ENCODE measurements around the gene SMCO1. TPM values are rescaled to one million over a fixed set of nuclear protein-coding genes. Genes with fewer than 3 reads are reported as not detected.
"Not testable (repeated sequence)": the region's sequence is repeated elsewhere in the genome, so short reads cannot be mapped to it uniquely, and the experiment has no call there.

SMCO1 gene
- total and polyA plus RNA-seq, 2 donors from 2014 or later, result not detected

GRCh38 chr3:196472286-196472685, 42.9 kb downstream of the SMCO1 start:
- Histone ChIP-seq H3K4me3 (ENCODE audit: low read length in 3 of 3) (no peak overlapping the region), H3K9ac (ENCODE audit: low read length in 3 of 3) (no peak overlapping the region), H3K36me3 (ENCODE audit: control insufficient read depth in 2 of 3, insufficient read depth in 3 of 3, low read length in 3 of 3) (peaks cover 0 to 13% (median 11%) of the 10 kb centered on the region in 3 donors), H3K4me1 (ENCODE audit: control insufficient read depth in 2 of 3, insufficient read depth in 2 of 3, low read depth in 1 of 3, low read length in 3 of 3) (no peaks in the 10 kb centered on the region), H3K27ac (ENCODE audit: low read depth in 2 of 2, low read length in 2 of 2) (no peak overlapping the region), H3K9me3 (ENCODE audit: control insufficient read depth in 2 of 3, insufficient read depth in 1 of 3, low read length in 3 of 3) (no peaks in the 10 kb centered on the region), H3K27me3 (ENCODE audit: control insufficient read depth, insufficient read depth, low read length) (no peaks in the 10 kb centered on the region)
- FAIRE-seq (no peak), DNase-seq (no peak)
- intact Hi-C loops (cut with DNase I), result no loop called here
- TF ChIP-seq CTCF (IDR thresholded peaks at IDR 0.05; ENCODE audit: borderline replicate concordance, extremely low read depth, insufficient read depth), result no peak

GRCh38 chr3:196471551-196471950, 43.6 kb downstream of the SMCO1 start:
- TF ChIP-seq CTCF (IDR thresholded peaks at IDR 0.05; ENCODE audit: borderline replicate concordance, extremely low read depth, insufficient read depth), result no peak
- FAIRE-seq (no peak), DNase-seq (no peak)
- Histone ChIP-seq H3K4me3 (ENCODE audit: low read length in 3 of 3) (no peak overlapping the region), H3K27me3 (ENCODE audit: control insufficient read depth, insufficient read depth, low read length) (no peaks in the 10 kb centered on the region), H3K9ac (ENCODE audit: low read length in 3 of 3) (no peak overlapping the region), H3K4me1 (ENCODE audit: control insufficient read depth in 2 of 3, insufficient read depth in 2 of 3, low read depth in 1 of 3, low read length in 3 of 3) (no peaks in the 10 kb centered on the region), H3K36me3 (ENCODE audit: control insufficient read depth in 2 of 3, insufficient read depth in 3 of 3, low read length in 3 of 3) (peaks cover 0 to 13% (median 11%) of the 10 kb centered on the region in 3 donors), H3K9me3 (ENCODE audit: control insufficient read depth in 2 of 3, insufficient read depth in 1 of 3, low read length in 3 of 3) (no peaks in the 10 kb centered on the region), H3K27ac (ENCODE audit: low read depth in 2 of 2, low read length in 2 of 2) (no peak overlapping the region)
- intact Hi-C loops (cut with DNase I), result no loop called here

- H3K27me3 ChIP-seq (ENCODE audit: control insufficient read depth, insufficient read depth, low read length); H3K9me3 ChIP-seq (ENCODE audit: control insufficient read depth in 2 of 3, insufficient read depth in 1 of 3, low read length in 3 of 3); intact Hi-C loops (cut with DNase I); FAIRE-seq; H3K4me3 ChIP-seq (ENCODE audit: low read length in 3 of 3); H3K9ac ChIP-seq (ENCODE audit: low read length in 3 of 3); DNase-seq; H3K27ac ChIP-seq (ENCODE audit: low read depth in 2 of 2, low read length in 2 of 2); H3K4me1 ChIP-seq (ENCODE audit: control insufficient read depth in 2 of 3, insufficient read depth in 2 of 3, low read depth in 1 of 3, low read length in 3 of 3): not testable (repeated sequence)
- H3K36me3 ChIP-seq (ENCODE audit: control insufficient read depth in 2 of 3, insufficient read depth in 3 of 3, low read length in 3 of 3), result peaks cover 0 to 13% (median 11%) of the 10 kb centered on the region in 3 donors
Measured at GRCh38 chr3:196470182-196470581, 45.0 kb downstream of the SMCO1 start.

- H3K4me3 ChIP-seq (ENCODE audit: low read length in 3 of 3), result no peak overlapping the region
- H3K27ac ChIP-seq (ENCODE audit: low read depth in 2 of 2, low read length in 2 of 2), result no peak overlapping the region
- no peaks in the 10 kb centered on the region for H3K27me3 ChIP-seq (ENCODE audit: control insufficient read depth, insufficient read depth, low read length)
- intact Hi-C loops (cut with DNase I), result no loop called here
- no peaks in the 10 kb centered on the region for H3K36me3 ChIP-seq (ENCODE audit: control insufficient read depth in 2 of 3, insufficient read depth in 3 of 3, low read length in 3 of 3)
- no peaks in the 10 kb centered on the region for H3K9me3 ChIP-seq (ENCODE audit: control insufficient read depth in 2 of 3, insufficient read depth in 1 of 3, low read length in 3 of 3)
- DNase-seq (no peak), FAIRE-seq (no peak)
- H3K4me1 ChIP-seq (ENCODE audit: control insufficient read depth in 2 of 3, insufficient read depth in 2 of 3, low read depth in 1 of 3, low read length in 3 of 3), result no peaks in the 10 kb centered on the region
- H3K9ac ChIP-seq (ENCODE audit: low read length in 3 of 3), result no peak overlapping the region
- no peak for TF ChIP-seq CTCF (IDR thresholded peaks at IDR 0.05; ENCODE audit: borderline replicate concordance, extremely low read depth, insufficient read depth)
Measured at GRCh38 chr3:196463804-196464203, 51.3 kb downstream of the SMCO1 start.
